Hematopoietic multipotent progenitor cell treated with erythropoietin and hydrocortisone succinate and interleukin-3 and kit ligand, for 6 days (in vitro differentiated cells): Measurements from ENCODE around the gene MGA.

ENCODE experiments used
- DNase-seq: peaks from one replicate; pipeline ENCODE4 v3.0.0-alpha.2; 2015

MGA gene

DNA sequence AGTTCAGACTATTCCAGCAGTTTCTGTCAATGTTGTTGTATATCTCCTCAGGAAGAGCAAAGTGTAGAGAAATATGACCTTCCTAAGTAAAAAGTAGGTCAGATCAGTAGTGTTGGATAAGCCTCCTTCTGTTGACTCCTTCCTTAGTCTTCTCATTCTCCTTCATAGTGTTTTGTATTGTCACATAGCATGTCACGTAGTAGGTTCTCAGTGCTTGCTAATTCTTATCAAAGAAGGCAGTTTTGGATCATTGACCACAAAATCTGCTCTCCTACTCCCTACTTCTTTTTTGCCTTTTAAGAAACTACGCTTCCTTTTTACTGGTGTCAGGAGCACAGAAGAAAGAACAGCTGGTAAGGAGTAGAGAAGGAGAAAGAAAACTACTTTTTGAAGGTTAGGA is 1.0 kb upstream of the MGA start:
- DNase-seq: peak; percentile 38

DNA sequence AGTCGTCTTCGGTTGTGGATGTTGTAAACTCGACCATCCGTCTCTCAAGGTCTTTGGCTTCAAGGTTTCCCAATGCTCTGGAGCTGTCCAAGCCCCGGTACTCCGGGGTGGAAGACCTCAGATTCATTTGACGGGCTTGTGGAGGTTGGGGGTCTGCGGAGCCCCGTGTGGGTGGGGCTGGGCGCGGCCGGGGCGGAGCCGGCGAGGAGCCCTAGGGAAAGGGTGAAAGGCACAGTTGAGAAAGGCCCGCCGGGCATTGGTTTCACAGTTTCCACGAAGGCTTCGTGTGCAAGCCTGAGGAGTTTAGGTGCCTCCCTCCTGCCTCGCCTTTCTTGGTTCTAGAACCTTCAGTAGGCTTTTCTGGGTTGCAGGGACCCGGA is 360 bp upstream of the MGA start:
- no peak for DNase-seq

DNA sequence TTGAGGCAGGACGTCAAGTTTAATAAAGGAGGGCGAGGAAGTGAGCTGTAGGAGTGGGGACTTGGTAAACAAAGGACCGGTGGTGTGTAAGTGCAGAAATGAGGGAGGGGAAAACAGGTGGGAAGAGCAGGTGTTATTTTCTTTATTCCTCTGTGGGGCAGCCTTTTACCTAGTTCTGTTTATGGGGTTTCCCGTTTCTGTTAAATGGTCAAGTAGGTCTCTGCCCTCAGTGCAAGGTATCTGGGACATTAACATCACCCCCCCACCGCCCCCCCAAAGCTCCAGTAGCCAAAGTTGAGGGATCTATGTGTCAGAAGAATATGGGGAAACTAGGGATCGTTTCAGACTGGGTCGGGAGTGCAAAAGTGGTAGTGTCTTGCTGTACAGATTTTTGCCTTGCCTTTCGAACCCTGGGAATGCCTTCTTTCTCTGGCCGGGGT is 893 bp downstream of the MGA start:
- DNase-seq: peak; percentile 40

DNA sequence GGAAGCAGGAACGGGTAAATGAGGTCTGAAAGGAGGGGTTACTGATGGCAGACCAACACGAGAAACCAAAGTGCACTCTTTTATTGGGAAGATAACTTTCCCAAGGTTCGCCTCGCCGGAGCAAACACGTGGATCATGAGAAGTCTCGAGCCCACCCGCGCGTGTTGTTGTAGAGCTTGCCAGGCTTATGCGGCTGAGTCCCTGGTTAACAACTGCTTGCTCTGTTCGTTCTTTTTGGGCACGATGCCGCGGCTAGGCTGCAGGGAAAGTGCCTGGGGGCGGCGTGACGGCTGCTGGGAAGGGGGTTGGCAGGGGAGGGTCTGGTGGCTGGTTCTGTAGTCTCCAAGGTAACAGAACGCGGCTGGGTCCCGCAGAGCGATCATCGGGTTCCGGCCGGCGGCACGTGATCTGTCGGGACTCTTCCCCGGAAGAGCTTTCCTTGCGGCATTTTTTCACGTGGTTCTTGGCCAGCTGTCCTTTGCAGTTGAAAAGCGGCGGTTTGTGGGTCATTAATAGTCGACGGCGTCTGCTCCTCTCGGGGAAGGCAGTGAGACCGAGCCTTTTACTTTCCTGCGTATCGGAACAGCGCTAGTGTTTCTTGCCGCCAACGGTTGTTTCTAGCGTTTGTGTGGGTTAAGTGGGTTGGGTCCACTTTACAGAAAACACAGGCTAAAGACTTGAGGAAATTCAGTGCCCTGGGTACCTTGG is 1.5 kb downstream of the MGA start:
- peak; percentile 92 for DNase-seq

DNA sequence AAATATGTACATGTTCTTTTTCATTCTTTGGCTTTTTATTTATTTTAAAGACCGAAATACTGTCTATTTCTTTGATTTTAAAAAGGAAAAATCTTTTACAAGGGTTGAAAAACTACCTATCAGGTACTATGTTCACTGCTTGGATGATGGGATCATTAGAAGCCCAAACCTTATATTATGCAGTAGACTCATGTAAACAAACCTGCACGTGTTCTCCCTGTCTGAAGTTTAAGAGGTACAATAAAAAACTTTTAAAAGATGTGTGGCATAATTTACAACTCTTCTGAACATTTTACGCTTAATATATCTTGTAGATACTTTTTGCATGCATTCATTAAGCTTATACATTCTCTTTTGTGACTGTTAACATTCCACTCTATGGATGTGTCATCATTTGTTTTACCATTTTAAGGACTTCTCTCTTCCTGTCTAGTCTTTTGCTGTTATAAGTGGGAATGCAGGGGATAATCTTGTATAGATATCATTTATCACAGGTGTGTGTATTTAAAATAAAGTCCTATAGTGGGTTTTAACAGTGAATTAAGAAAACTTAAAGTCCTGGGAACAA is 6.2 kb downstream of the MGA start:
- DNase-seq: no peak

DNA sequence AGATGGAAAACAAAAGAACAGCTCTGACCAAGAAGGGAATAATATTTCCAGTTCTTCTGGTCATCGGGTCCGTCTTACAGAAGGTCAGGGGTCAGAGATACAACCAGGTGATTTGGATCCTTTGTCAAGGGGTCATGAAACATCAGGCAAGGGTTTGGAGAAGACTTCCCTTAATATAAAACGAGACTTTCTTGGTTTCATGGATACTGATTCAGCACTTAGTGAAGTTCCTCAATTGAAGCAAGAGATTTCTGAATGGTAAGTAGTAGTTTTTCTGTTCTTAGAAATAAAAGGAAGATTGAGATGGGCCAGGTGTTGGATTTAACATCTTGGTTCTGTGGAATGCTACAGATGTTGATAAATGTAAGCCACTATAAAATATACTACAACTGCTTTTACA is 9.5 kb downstream of the MGA start:
- DNase-seq: no peak

DNA sequence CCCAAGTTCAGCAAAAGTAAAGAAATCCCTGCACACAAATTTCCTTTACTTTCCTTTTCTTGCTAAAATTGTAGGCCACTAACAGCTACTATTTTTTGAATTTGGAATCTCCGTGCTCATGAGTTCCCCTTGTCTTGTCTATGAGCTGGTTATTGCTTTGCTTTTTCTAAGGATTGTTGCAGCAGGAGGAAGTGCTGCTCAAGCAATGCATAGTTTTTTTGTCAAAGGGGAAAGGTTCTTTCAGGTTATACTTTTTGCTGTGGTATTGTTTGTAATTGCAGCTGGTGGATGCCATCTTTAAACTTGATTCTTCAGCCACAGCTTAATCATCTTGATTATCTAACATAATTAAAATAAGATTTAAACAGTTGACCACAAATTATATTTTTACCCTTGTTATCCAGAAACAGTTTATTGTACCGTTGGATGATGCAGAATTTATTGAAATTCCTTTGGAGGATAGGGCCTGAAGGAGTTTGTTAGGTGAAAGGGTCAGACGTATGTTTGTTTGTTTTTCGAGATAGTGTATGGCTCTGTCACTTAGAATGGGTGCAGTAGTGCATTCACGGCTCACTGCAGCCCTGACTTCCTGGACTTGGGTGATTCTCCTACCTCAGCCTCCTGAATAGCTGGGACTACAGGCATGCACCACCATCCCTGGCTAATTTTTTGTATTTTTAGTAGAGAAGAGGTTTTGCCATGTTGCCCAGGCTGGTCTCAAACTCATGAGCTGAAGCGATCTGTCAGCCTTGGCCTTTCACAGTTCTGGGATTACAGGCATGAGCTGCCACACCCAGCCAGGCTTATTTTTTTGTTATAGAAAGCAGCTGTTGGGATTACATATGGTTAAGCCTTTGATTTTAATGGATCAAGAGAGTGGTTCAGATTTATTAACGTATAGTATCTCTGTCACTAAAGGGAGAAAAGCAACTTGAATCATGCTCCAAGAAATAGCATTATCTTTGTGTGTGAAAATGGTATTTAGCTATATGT is 11.7 kb downstream of the MGA start:
- DNase-seq: no peak

DNA sequence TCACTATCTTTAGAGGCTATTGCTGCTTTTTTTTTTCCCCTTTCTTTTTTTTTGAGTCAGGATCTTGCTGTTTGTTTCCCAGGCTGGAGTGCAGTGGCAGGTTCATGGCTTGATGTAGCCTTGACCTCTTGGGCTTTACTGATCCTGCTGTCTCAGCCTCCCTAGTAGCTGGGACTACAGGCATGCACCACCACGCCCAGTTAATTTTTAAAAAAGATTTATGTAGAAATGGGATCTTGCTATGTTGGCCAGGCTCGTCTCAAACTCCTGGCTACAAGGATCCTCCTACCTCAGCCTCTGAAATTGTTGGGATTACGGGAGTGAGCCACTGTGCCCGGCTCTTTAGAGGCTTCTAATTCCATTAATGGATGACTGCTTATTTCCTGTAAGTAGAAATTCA is 15.1 kb downstream of the MGA start:
- DNase-seq: no peak

DNA sequence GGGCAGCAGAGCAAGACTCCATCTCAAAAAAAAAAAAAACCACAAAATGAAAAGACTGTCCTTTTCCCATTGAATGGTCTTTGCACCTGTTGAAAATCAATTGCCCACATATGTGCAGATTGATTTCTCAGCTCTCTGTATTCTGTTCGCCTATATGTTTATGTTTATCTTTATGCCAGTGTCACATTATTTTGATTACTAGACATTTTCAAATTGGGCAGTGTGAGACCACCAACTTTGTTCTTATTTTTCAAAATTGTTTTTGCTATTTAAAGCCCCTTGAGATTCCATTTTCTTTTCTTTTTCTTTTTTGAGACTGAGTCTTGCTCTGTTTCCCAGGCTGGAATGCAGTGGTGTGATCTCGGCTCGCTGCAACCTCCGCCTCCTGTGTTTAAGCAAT is 18.5 kb downstream of the MGA start:
- no peak for DNase-seq

DNA sequence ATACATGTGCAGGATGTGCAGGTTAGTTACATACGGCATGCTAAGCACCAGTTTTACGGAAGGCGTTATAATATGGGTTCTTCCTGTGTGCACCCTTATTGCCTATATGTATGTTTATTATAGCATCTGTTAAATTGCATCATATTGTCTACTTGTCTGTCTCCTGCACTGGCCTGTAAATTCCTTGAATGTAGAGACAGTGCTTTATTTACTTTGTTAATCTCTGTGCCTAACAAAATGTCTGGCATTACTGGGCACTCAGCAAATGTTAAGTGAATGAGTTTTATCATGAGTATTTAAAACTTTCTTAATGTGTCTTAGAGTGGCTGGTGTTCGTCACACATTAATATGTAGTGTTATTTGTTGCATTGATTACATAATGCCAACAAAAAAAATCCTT is 23.8 kb downstream of the MGA start:
- no peak for DNase-seq

DNA sequence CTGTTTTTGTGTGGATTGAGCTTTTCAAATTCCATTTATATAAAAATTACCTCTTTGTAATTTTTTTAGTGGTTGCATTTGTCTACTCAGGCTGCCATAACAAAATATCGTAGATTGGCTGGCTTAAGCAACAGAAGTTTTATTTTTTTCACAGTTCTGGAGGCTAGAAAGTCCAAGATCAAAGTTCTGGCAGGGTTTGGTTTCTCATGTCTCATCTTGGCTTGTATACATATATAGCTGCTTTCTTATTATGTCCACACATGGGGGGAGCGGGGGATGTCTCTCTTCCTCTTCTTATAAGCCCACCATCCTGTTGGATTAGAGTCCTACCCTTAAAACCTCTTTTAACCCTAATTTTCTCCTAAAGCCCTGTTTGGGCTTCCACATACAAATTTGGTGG is 28.5 kb downstream of the MGA start:
- no peak for DNase-seq

DNA sequence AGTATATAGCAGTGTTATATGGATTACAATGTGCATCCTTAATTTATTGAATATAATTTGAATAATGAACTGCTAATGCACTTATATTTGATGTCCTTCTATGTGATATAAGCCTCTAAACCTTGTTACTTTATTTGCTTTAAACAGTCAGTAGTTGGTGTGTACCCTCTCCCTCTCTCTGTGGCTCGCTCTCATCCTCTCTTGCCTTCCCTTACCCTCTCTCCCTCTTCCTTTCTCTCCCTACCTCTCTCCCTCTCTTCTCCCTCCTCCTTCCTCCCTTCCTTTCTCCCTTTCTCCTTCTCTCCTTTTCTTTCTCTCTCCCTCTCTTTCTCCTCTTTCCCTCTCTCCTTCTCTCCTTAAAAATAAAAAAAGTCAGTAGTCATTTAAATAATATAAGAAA is 28.9 kb downstream of the MGA start:
- no peak for DNase-seq

DNA sequence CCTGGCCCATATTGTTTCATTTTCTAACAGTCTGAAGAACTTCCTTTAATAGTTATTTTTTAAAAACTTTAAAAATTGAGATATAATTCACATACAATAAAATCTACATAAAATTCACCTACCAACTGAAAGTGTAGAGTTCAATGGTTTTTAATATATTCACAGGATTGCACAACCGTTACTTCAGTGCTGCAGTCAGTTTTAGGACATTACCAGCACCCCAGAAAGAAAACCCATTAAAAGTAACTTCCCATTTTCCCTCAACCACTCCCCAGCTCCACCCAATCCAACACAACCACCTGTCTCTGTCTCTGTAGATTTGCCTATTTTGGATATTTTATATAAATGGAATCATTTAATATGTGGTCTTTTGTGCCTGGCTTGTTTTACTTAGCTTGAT is 29.6 kb downstream of the MGA start:
- peak; percentile 66 for DNase-seq

DNA sequence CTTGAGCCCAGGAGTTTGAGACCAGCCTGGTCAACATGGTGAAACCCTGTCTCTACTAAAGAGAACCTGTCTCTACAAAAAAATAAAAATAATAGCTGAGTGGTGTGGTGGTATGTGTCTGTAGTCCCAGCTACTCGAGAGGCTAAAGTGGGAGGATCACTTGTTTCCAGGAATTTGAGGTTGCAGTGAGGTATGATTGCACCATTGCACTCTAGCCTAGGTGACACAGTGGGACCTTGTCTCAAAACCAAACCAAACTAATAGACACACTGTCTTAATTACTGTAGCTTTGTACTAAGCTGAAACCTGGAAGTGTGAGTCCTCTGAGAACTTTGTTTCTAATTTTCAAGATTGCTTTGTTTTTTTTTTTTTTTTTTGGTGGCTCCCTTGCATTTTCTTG is 30.4 kb downstream of the MGA start:
- no peak for DNase-seq

DNA sequence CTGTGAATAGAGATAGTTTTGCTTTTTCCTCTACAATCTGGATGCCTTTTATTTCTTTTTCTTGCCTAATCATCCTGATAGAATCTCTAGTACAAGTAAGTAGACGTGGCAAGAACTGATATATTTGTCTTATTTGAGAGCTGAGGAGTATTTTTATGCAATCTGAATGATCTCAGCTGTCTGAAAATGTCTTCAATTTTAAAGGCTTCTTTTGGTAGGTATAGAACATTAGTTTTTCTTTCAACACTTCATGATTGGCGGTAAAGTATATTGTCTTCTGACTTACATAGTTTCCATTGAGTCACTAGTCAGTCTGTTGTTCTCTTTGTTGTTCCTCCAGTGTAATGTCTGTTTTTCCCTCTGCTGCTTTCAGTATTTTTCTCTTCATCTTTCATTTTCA is 31.3 kb downstream of the MGA start:
- peak; percentile 39 for DNase-seq

DNA sequence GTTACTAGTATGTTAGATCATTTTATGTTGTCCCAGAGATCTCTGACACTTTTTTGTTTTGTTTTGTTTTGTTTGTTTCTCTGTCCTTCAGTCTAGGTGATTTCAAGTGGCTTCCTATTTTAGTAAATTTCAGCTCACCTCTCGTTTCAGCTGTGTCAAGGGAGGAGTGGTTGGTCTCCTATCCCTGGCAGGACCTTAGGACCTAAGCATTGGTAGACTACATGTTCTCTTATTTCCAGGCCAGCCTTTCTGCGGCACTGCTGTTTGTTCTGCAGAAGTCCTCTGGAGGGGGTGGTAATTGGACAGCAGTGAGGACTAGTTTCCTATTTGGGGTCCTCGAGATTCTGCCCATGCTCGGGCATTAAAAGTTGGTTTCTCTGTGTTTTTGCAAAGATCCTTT is 31.8 kb downstream of the MGA start:
- DNase-seq: no peak

DNA sequence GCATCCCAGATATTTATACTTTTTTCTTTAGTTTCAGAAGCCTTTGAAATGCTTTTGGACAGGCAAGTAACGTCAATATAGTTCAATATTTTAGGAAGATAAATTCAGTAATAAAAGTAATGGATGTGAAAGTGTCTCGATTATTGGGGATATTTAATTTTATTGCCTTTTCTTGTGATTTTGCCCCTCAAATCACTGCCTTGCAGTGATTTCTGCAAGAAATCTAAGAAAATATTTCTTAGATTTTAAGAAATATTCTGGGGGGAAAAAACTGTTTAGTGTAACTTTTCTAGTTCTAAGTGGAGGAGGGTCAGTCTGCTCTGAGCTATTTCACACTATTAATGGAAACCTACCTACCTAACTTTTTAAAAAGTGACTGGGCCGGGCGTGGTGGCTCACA is 33.6 kb downstream of the MGA start:
- DNase-seq: no peak

DNA sequence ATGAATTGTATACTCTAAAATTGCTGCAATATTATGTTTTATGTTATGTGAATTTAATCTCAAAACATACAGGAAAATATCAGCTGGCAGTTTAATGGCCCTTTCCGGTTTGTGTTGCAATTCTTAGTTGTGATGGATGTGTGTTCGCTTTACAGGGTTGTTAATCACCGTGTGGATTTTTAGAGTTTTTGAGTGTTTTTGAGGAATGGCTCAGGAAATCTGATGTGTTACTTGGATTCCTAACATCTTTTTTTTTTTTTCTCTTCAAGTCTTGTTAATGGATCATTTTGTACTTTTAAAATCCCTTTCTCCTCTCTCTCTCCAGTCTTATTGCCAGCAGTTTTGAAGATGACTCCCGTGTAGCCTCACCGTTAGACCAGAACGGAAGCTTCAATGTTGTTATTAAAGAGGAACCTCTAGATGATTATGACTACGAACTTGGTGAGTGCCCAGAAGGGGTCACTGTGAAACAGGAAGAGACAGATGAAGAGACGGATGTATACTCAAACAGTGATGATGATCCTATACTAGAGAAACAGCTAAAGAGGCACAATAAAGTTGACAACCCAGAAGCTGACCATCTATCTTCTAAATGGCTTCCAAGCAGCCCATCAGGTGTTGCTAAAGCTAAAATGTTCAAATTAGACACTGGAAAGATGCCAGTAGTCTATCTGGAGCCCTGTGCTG is 35.7 kb downstream of the MGA start:
- peak; percentile 92 for DNase-seq

DNA sequence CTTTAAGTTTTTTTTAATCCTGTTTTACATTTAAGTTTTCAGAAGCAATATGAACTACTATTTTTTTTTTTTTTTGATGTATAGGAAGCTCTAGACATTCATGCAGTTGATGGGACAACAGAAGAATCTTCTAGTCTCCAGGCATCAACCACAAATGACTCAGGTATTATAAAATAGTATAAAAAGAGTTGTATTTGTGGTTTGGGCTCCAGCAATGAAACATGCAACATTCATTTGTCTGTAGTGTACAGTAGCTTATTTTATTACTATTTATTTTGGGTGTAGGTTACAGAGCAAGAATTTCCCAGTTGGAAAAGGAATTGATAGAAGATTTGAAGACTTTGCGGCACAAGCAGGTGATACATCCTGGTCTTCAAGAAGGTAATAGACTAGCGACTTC is 38.6 kb downstream of the MGA start:
- no peak for DNase-seq

DNA sequence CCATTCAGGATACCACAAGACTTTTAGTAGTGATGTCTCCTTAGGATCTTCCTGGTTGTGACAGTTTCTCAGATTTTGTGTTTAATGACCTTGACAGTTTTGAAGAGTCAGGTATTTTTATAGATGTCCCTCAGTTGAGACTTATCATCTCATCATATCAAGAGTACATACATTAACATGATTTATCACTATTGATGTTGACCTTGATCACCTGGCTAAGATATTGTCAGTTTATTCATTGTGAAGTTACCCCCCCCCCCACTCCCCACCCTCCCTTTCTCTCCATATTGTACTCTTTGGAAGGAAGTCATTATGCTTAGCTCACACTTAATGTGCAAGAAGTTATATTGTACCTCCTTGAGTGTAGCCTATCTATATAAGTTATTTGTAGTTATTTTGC is 42.9 kb downstream of the MGA start:
- DNase-seq: no peak

DNA sequence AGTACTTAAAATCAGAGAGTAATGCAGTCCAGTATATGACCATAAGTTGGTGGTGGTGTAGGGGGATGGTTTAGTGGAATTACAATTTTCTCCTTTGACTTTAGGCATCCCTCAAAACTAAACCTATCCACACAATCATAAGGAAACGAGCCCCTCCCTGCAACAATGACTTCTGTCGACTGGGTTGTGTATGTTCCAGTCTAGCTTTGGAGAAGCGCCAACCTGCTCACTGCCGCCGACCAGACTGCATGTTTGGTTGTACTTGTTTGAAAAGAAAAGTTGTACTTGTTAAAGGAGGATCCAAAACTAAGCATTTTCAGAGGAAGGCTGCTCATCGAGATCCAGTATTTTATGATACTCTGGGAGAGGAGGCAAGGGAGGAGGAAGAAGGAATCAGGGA is 52.8 kb downstream of the MGA start:
- DNase-seq: no peak

DNA sequence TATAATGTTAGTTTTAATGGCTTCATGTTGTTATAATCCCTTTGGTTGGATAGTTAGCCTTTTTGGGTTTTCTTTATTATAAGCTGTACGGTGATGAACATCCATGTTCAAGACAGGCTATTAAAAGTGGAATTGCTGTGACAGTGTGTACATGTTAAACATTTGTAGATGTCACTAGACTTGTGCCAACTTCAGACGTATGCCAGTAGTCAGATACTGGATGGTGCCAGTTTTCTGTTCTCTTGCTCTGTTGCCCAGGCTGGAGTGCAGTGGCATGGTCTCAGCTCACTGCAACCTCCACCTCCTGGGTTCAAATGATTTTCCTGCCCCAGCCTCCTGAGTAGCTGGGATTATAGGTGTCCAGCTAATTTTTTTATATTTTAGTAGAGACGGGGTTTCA is 54.1 kb downstream of the MGA start:
- DNase-seq: no peak

DNA sequence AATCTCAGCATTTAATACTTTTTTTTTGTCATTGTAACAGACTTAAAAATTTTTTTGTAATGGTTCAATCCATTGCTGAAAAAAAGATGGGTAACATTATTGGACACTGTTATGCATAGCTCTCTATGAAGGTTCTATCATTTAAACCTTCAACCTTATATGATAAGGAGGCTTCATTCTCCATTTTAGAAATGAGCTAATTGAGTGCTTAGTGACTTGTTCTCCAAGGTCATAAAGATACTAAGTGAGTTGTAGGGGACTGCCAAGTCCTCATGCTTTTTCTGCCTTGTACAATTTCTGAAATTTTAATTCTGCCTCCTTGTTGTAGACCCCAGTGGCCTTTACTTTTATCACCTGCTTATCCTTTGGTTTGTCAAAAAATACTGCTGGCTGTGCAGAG is 56.7 kb downstream of the MGA start:
- DNase-seq: no peak
